GM12892 (cell line): Measurements from ENCODE around the gene SRPX2.

Experiments
- POLR2A ChIP-seq: IDR thresholded peaks from 2 replicates; pipeline ENCODE4 v1.6.1; 2011; ENCODE audit warnings: low read depth, low read length, control low read depth
- POLR2AphosphoS5 ChIP-seq: IDR thresholded peaks from 2 replicates; pipeline ENCODE4 v1.6.1; 2011; ENCODE audit warnings: low read depth, low read length, control low read depth

DNA sequence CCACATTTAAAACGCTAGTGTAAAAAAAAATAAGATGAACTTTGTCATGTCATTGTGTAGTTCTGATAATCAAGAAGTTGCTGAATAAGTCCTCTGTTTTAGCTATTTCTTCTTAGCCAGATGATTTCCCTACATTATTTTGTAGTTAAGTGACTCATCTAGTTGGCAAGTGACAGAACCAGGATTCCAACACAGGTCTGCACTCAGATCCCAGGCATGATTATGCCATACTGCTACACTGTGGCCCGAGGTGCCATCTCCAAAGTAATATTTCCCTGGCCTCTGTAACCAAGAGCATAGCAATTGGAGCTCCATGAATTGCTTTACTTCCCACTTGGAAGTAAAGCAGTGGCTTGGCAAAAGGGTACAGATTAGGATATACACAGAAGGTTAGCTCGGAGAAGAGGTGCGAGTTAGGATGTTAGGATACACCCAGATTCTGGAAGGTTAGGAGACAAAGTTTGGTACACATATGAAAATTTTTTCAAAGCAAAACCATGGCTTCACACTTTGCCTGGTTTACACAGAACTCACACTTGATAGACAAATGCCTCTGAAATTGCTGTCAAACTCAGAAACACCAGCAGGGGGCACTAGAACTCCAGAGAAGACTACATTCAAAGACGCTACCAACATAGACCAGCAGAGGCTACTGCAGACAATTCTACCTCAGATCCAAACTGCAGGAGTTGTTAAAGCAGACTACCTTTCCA is 41.4 kb downstream of the SRPX2 start:
- no peak for TF ChIP-seq POLR2AphosphoS5
- no peak for TF ChIP-seq POLR2A
